ENCODE measurements around the gene FAM120A.
A peak's percentile ranks its signal among the peaks of the same experiment; 100 is the strongest.

FAM120A gene

GRCh38 chr9:93473411-93473810, 21.9 kb downstream of the FAM120A start:
- ATAC-seq: no peak

DNA sequence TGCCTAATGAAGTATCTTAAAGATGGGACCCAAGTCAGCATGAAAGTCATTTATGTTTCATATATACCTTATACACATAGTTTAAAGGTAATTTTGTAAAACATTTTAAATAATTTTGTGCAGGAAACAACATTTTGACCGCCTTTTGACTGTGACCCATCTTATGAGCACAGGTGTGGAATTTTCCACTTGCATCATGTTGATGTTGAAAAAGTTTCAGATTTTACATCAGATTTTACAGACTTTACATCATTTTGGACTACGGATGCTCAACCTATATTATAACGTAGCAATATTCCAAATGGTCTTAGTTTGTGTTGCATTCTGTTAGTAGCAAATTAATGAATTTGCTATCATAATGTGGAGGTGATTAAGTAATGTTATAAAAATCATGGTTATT, 23.6 kb downstream of the FAM120A start:
- DNase-seq (no peak), ATAC-seq (no peak)

More at GRCh38 chr9:93473411-93473810, 21.9 kb downstream of the FAM120A start:
- DNase-seq: no peak

- no peak for DNase-seq
- ATAC-seq: no peak
These were observed 24.4 kb downstream of the FAM120A start for GRCh38 chr9:93475856-93476255.

GRCh38 chr9:93476924-93477323, 25.4 kb downstream of the FAM120A start:
- ATAC-seq (no peak), DNase-seq (no peak)

GRCh38 chr9:93477397-93477796, 25.9 kb downstream of the FAM120A start:
- ATAC-seq (no peak), DNase-seq (no peak)

GRCh38 chr9:93479726-93480125, 28.2 kb downstream of the FAM120A start:
- DNase-seq: no peak
- no peak for ATAC-seq

- ATAC-seq (no peak), DNase-seq (no peak)
These were observed 28.8 kb downstream of the FAM120A start for GRCh38 chr9:93480262-93480661.

- no peak for DNase-seq
- no peak for ATAC-seq
These were observed 29.3 kb downstream of the FAM120A start for GRCh38 chr9:93480728-93481324.

GRCh38 chr9:93483497-93483896, 32.0 kb downstream of the FAM120A start:
- DNase-seq (no peak), ATAC-seq (no peak)

- ATAC-seq (no peak), DNase-seq (no peak)
These were observed 34.8 kb downstream of the FAM120A start for GRCh38 chr9:93486268-93486667.

DNA sequence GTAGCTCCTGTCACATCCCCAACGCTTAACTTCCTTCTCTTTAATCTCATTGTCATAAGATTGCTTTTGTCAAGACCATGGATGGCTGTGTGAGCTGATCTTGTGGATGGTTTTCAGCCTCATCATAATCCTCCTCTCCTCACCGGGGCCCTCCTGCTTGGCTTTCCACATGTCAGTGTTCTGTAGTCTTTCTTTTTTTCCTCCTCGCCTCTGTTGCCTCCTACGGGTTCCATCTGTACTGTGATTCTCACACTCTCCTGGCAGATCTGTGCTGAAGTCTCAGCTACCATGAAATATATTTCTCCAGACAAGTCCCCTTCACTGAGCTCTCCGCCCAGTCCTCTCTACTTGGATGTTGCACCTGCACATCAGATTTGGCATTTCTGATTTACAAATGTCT, 36.8 kb downstream of the FAM120A start:
- DNase-seq (no peak), ATAC-seq (no peak)

GRCh38 chr9:93491593-93492232, 40.2 kb downstream of the FAM120A start:
- ATAC-seq: no peak
- DNase-seq: no peak

DNA sequence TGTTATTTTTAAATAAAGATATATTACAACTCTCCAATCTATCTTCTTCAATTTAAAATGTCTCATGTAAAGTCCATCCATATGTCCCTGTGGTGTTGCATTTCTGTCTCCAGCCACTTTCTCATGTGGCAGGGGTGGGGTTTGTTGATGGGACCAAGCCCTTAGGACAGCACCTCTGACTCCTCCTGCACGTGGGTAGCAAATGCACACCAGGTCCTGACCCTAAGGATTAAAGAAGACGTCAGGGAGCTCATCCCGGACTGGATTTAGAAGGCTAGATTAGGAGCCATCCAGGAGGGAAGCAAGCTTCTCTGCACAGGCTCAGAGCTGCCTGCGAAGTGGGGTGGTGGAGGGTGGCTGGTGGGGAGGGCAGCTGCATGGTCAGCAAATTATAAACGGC, 40.8 kb downstream of the FAM120A start:
- DNase-seq (no peak), ATAC-seq (no peak)

DNA sequence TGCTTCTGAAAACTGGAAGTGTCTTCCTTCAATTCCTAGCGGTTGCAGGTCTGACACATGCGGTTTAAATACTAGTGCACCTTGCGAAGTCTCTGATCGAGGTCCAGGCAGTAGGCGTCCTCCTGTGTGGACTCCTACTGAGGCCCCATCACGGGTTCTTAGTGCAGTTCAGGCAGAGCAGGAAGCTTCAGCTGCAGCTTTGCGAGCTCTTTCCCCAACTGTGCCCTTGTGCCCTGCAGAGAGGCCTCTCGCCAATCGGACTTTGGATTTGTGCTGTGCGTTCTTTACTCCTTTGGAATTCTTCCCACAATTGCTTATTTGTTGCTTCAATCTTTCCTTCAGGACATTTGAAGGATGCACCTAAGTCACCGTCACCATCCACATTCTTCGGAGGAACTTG, 42.5 kb downstream of the FAM120A start:
- no peak for DNase-seq
- no peak for ATAC-seq

GRCh38 chr9:93496285-93496684, 44.8 kb downstream of the FAM120A start:
- ATAC-seq: no peak
- DNase-seq: no peak

GRCh38 chr9:93500571-93501298, 49.2 kb downstream of the FAM120A start:
- ATAC-seq: no peak

DNA sequence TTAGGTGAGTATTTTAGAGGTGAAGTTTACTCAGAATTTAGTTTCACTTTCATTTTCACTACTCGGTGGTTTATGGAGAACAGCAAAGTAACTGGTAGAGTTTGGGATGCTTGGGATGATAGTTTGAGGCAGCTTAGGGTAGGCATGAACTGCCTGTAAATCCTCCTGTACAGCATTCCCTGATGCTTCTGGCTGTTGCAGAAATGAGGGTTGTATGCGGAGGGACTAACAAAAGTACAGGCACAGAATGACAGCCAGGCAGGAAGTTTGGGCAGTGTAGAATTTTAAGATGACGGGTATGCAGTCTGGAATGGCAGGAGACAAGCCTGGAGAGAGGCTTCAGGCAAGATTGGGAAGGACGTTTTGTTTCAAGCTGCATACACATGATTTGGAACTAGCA, 49.9 kb downstream of the FAM120A start:
- DNase-seq (no peak), ATAC-seq (no peak)

More at GRCh38 chr9:93500571-93501298, 49.2 kb downstream of the FAM120A start:
- DNase-seq: no peak

- DNase-seq (no peak), ATAC-seq (peak; percentile 41)
These were observed 51.9 kb downstream of the FAM120A start for GRCh38 chr9:93503381-93503780.

- ATAC-seq (no peak), DNase-seq (no peak)
These were observed 54.2 kb downstream of the FAM120A start for GRCh38 chr9:93505541-93506132.

- no peak for ATAC-seq
- no peak for DNase-seq
These were observed 56.3 kb downstream of the FAM120A start for GRCh38 chr9:93507768-93508167.

DNA sequence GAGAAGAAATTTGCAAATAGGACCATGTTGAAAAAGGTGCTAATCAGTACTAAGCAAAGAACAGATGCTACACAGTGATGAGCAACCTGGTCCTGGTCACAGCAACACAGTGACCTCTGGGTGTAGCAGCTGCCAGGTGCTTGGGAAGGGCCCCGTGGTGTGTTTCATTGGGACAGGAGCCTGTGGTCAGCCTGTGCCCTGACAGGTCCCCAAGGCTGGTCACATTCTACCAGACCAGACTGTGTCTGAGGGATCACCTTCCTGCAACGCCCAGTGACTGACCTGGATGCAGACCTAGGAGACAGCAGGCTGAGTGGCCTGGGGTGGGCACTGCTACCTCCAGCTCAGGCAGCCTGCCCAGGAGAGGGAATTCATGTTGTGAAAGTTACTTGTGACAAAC, 56.7 kb downstream of the FAM120A start:
- no peak for ATAC-seq
- no peak for DNase-seq

GRCh38 chr9:93509084-93509483, 57.6 kb downstream of the FAM120A start:
- DNase-seq (no peak), ATAC-seq (no peak)

GRCh38 chr9:93510041-93510440, 58.6 kb downstream of the FAM120A start:
- DNase-seq (no peak), ATAC-seq (no peak)

All from stimulated activated naive CD8-positive, alpha-beta T cell treated with anti-CD3 and anti-CD28 coated beads, Interleukin-15, Interleukin-2, amounts not matched to agents 100 U/mL and 50 U/mL, for 24 hours (primary cell).